Testis (tissue), 2 donors: Measurements from ENCODE around the gene CCR5.

Experiments
- CTCF ChIP-seq, 3 experiments: fragments of 450-650 bp in 2 of 3; fragments of 200-600 bp in 1 of 3; sonication (generic) in 1 of 3; IDR thresholded peaks; one replicate each; pipeline ENCODE4 v1.5.1; 2016 to 2019; ENCODE audit warnings: antibody characterized with exemption in 3 of 3, mild to moderate bottlenecking in 2 of 3, moderate library complexity in 1 of 3
- POLR2A ChIP-seq: fragments of 450-650 bp; IDR thresholded peaks from one replicate; pipeline ENCODE4 v1.6.1; 2017; ENCODE audit warnings: antibody characterized with exemption, mild to moderate bottlenecking, moderate library complexity

- TF ChIP-seq CTCF (IDR thresholded peaks at IDR 0.05) (no peak), POLR2A (no peak)
Observed at GRCh38 chr3:46369151-46369550, 1.6 kb upstream of the CCR5 start.
